Medulla oblongata (tissue), 1 donor: ENCODE results near the gene CPNE8.
"Not testable (repeated sequence)": the region's sequence is repeated elsewhere in the genome, so short reads cannot be mapped to it uniquely, and the experiment has no call there.

Source experiments
- DNase-seq: peaks from one replicate; pipeline ENCODE4 v3.0.0-alpha.2; 2015; ENCODE audit errors: extremely low spot score

The CPNE8 gene

GRCh38 chr12:38825006-38825405 lies 80.4 kb downstream of the CPNE8 start:
- DNase-seq = no peak

- DNase-seq = no peak
Observed at GRCh38 chr12:38823738-38824137, 81.7 kb downstream of the CPNE8 start.

GRCh38 chr12:38823314-38823713 lies 82.1 kb downstream of the CPNE8 start:
- DNase-seq = no peak

- no peak for DNase-seq
Observed at GRCh38 chr12:38817942-38818341, 87.4 kb downstream of the CPNE8 start.

GRCh38 chr12:38813923-38814322 lies 91.5 kb downstream of the CPNE8 start:
- no peak for DNase-seq

GRCh38 chr12:38811814-38812356 lies 93.5 kb downstream of the CPNE8 start:
- no peak for DNase-seq

GRCh38 chr12:38809832-38810231 lies 95.6 kb downstream of the CPNE8 start:
- DNase-seq = no peak

- no peak for DNase-seq
Observed at GRCh38 chr12:38788106-38788505, 117.3 kb downstream of the CPNE8 start.

- no peak for DNase-seq
Observed at GRCh38 chr12:38785381-38785780, 120.0 kb downstream of the CPNE8 start.

GRCh38 chr12:38783304-38783703 lies 122.1 kb downstream of the CPNE8 start:
- no peak for DNase-seq

GRCh38 chr12:38782359-38782758 lies 123.0 kb downstream of the CPNE8 start:
- DNase-seq = no peak

- no peak for DNase-seq
Observed at GRCh38 chr12:38776647-38777046, 128.7 kb downstream of the CPNE8 start.

- no peak for DNase-seq
Observed at GRCh38 chr12:38775457-38775856, 129.9 kb downstream of the CPNE8 start.

GRCh38 chr12:38772437-38772836 lies 133.0 kb downstream of the CPNE8 start:
- DNase-seq = no peak

GRCh38 chr12:38771871-38772270 lies 133.5 kb downstream of the CPNE8 start:
- DNase-seq = no peak

- DNase-seq = no peak
Observed at GRCh38 chr12:38761636-38762342, 143.6 kb downstream of the CPNE8 start.

GRCh38 chr12:38761111-38761510 lies 144.3 kb downstream of the CPNE8 start:
- DNase-seq = no peak

GRCh38 chr12:38759621-38760020 lies 145.8 kb downstream of the CPNE8 start:
- DNase-seq = no peak

GRCh38 chr12:38746744-38747143 lies 158.6 kb downstream of the CPNE8 start:
- no peak for DNase-seq

- DNase-seq = no peak
Observed at GRCh38 chr12:38745601-38746000, 159.8 kb downstream of the CPNE8 start.

- DNase-seq = no peak
Observed at GRCh38 chr12:38744041-38744440, 161.3 kb downstream of the CPNE8 start.

GRCh38 chr12:38742496-38742895 lies 162.9 kb downstream of the CPNE8 start:
- DNase-seq = not testable (repeated sequence)

- no peak for DNase-seq
Observed at GRCh38 chr12:38736821-38737220, 168.6 kb downstream of the CPNE8 start.

GRCh38 chr12:38732761-38733160 lies 172.6 kb downstream of the CPNE8 start:
- DNase-seq = no peak
